HG03571 (cell line): ENCODE data around the gene SIM1.

Experiments
- ATAC-seq: cut with Tn5 transposase; IDR thresholded peaks from one replicate; pipeline ENCODE4 v1.9.1; 2021; ENCODE audit not compliant: unreplicated experiment

The SIM1 gene

GRCh38 chr6:100458841-100459591 is 5.7 kb downstream of the SIM1 start:
- no peak for ATAC-seq

DNA sequence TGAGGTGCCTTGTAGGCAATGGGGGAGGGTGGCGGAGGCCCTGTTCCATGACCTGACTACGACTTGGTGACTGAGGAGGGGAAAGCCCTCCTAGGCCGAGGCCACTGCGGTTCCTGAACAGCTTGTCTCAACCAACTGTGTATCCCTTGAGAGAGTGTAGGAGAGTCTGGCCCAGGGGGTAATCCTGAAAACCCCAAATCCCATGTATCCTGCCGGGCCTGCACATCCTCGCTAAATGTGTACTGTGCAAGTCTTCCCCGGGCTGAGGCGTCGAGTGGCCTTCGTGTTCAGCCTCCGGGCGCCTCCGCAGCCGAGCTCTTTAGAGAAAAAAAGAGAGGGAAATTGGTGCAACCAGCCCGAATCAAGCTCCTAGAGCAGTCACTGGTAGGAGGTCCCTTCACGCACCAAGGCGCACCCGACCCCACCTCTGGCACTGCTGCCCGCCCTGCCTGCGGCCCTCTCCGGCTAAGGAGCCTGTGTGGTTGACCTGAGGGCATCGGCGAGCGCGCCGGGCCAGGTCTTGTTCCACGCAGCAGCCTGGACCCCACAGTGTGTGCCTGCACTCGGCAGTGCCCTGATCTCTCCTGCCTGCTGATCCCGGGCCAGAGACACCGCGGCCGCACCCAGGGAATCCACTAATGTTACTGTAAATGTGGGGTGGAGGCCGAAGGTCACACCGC is 7.3 kb downstream of the SIM1 start:
- ATAC-seq: no peak

DNA sequence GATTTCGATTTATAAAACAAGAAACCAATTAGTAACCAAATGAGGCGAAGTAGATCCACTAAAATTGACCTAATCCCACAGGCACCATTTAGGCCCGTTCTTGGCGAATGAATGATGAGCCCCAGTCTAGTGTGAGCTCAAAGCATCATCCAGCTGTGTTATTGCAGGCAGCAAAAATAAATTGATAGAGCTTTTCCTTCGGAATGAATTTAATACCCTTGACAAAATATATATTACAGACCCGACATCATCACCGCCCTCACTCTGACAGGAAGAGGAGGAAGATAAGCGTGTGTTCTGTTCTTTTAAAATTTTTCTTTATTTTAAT is 7.8 kb downstream of the SIM1 start:
- no peak for ATAC-seq

DNA sequence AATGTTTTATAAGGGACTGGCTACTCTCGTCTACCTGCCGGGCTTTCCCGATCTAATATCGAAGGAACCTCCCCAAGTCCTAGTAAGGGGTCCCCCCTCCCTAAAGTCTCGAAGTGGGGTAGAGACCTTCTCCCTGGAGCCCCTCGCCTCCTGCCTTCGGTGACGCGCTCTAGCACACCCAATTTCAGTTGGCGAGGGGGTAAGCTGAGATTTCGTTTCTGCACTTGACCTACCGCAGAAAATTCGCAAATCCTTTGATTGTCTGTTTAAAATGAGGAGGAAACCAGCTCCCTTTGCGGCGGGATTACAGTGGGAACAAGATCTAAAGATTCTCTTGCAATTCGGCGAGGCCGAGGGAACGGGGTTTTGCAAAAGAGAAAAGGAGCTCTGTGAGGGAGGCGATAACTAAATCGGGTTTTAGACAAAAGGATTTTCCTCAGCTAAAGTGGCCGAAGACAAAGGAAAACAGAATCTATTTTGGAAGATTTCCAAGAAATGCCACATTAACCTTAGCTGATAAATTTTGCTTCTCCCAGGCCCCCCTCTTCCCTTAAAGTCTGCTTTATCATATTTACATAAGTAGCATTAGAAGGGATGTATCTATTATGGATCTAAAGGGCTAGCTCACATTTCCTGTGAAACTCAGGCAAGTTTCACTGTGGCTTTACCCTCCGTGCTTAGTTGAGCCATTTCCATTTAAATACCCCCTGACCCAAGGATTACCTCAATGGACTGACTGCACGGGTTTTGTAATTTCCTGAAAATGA is 8.4 kb downstream of the SIM1 start:
- no peak for ATAC-seq

DNA sequence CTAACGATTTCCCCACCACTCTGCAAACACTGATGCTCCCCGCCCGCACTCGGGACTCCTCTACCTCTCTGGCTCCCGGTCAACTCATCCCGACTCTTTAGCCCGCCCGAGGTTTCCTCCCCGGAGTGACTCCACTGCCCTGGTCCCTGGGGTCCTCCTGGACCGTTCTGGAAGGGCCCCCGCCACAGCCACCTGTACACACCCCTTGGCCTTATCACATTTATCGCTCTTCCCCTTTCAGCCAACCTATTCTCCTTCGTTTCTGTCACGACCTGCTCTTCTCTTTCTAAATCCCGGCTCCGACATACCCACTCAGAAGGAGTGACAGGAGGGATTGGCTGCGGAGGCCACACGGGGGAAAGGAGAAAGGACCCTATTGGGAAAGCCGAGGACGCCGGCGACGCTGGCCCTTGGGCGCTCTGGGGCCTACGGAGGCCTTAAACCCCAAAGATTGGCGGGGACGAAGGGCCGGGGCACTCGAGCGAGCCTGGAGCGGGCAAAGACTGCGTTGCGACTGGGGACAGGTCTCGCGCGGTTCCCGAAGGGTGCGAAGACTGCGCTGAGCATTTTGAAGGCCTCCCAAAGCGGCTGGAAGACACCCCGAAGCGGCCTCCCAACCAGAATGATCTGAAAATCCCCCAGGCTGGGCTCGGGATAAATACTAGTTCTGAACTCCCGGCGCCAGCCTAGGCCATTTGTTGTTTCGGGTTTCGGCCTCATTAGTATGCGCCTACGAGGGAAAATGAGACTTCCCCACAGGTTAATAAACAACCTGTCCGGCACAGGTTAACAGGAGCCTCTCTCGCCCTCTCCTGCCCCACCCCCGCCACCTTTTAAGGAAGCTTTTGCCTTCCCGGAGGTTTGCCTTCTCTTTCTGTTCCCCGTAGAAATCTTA is 9.2 kb downstream of the SIM1 start:
- ATAC-seq: no peak

DNA sequence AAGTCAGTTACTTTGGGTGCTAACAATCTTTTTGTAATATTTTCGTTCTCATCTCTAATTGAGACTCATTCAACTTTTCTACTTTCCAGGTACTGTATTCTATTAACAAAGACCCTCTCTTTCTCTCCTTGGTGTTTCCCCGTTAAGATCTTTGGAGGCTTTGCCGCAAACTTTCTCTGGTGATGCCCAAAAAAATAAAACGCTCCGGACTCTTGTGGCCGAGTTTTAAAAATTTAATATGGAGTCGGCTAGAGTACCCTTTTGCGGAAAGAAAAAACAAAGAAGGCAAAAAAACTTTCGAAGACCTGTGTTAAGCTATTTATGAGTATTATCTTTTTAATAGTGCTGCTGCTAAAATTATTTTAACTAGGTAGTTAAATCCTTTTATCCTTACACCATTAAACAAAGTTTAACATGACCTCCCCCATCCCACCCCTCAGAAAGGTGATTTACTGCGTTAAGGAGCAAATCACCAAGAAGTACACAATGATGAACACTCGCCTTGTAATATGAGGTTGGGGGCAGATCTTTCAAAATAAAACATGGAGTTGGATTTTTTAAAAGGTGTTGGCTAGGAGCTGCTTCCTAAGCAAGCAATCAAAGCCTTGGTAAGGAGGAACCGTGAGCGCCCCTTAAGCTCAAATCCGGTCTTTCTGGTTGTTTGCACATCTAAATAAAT is 10.0 kb downstream of the SIM1 start:
- ATAC-seq: no peak

DNA sequence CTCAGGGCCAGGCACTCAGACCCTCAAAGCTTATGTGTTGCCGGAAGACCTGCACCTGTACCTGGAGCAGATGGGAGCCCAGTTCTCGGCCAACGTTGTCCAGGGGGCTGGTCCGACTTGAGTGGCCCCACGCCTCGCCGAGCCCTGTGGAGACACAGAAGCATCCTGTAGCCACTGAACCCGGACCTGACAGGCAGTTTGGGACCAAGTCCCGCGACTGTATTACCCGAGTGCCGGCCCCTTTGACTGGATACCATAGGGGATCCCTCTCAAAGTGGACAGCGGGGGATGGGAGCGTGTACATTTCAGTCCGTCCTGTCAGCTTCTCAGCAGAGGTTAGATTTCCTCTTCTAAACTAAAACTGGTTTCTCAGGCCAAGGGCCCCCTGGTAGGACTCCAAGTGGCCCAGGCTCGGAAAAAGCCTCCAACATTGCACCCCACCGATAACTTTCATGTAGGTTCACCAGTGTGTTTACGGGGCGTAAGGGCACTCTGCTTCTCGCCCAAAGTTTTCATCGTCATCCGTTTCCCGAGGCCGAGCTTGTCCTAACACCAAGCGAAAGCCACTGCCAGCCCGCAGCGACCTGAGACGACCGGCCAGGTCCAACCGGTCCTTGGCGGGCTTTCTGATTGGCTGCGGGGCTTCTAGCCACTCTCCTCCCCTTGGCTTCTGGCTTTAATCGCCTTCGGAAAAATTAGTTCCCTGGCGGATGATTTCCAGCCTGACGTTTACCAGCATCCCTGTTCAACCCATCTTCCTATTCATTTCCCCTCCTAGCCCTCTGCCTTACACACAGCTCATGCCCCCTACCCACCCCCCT is 10.8 kb downstream of the SIM1 start:
- ATAC-seq: no peak

DNA sequence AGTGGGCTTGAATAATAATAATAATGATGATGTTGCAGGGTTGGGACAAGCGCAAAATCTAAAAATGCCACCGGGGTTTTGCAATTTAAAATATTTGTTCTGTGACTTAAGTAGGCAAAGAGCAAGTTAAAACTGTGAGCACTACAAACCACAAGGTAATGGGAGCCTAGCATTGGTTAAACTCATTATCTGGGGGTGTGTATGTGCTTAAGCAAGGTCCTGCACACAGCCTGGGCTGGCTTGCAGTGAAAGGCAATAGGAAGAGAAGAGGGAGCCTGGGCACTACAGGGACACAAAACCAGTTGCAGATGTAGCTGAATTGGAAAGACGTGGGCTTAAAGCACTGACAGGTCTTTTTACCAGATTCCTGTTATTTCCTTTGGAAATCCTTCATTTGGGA is 11.7 kb downstream of the SIM1 start:
- no peak for ATAC-seq

GRCh38 chr6:100451577-100451976 is 13.1 kb downstream of the SIM1 start:
- ATAC-seq: no peak

GRCh38 chr6:100449239-100449691 is 15.5 kb downstream of the SIM1 start:
- no peak for ATAC-seq

DNA sequence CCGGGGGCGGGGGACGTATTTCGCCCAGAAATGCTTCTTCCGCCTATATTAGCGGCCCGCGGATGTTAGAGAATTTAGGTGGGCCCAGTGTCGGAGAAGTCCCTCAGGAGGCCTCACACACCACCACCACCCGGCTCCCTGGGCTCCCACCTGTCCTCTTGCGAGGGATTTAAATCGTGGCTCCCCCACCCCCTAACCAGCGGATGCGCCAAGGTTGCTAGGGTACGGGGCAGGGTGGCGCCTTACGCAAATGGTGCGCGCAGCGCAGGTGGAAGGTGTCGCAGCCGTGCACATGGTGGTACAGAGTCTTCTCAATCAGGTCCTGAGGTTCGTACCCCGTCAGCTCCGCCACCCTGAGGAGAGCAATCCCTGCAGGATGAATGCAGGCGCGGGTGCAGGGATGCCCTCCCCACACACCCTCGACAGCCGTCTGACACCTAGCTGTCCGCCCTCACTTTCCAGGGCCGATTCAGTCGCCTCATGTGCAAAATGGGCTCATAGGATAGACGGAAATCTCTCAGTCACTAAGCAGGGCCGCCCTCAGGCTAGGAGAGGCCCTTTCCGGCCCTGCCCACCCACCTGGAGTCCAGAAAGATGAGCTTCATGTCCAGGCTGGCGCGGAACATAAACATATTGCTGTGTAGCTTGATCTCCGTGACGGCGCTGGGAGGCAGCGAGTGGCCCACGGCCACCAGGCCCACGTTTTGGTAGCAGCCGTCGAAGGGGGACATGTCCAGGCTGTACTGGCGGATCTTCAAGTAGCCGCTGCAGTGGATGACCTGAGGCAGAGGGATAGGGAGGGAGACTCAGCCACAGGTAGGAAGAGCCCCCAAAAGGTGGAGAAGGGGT is 16.6 kb downstream of the SIM1 start:
- ATAC-seq: no peak

DNA sequence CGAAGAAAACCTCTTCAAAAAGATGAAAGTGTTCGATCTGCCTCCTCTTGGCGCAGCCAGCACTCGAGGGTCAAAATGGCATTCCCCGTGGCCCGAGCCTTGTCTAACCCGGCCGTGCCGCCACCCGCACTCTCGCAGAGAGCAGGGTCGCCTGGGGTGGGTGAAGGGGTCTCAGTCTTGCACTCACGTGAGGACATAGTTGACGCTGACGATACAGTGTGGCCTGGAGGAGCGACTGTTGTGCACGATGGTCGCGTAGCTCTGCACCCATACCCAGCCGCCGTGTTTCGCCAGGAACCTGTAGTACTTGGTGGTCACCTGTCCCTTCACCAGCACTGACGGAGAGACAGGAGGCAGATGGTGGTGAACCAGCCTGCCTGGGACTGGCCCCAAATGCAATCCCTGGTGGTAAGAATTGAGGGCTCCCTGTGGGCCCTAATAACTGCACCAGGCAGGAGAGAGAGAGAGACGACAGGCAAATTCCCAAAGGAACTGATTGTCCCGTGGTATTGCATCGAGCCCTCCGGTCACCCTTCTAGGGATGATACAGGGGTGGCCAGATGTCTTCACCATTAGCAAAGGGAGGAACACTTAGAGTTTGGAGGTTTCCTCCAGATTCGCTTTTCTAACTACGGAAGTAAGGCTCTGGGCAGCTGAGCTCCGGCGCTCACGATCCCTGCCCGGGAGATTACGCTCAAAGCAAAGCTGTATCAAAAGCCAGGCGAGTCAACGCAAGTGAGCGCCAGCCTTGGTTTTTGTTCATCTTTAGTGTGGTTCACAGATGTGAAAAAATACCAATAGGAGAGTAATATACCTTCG is 17.4 kb downstream of the SIM1 start:
- ATAC-seq: no peak

DNA sequence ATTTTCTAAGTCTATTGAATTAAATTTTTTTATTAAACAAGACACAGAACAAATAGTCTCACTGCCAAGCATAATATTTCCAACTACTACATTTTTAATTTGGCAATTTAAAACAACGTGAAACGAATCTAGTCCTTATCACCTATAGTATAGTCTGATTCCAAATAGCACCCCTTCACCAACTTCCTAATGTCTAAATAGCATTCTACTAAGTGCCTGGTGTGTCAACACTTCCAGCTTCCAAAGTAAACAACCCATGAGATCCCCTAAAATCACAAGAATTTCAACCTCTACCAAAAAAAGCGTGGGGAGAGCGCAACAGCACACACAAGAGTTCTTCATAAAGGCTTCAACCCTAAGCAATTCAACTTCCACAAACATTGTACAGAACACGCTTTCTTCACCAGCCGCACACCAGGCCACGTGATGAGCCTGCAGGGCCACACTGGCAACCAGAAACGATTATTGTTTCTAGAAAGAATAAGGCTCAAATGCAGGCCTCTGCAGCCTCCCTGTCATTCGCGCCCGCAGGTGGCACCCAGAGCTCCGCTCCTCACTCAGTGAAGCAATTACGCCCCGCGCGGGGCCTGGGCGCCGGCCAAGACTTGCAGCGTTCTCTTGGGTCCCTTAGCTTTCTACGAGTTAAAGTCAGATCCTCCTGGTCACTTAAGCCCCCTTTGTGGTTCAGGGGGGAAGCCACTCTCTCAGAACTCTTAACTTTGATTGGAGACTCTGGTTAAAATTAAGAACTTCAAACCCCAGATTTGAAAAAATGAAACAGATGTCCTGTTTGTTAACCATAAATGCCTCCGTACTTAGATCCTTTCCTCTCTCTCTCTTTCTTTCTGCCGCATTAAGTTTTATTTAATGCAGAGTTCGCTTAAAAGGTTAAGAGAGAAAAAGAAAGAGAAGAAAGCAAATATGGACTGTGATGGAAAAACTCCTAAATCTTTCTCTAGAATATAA is 18.3 kb downstream of the SIM1 start:
- ATAC-seq: no peak

DNA sequence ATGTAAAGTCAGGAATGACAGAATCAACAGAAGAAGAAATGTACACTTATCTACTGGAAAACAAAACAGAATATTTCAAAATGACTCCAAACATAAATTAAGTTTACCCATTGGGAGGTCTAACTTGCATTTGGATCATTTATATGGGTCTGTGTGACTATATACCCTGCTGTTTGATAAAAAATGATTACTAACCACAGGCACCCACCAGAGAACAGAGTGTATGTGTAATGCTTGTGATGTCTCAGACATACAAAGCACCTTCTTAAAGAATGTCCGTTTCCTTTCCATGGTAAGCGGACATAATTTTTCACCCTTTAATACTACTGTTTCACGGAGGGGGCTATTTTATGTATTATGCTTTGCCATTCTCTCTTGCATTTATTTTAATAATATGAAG is 19.2 kb downstream of the SIM1 start:
- ATAC-seq: no peak

- no peak for ATAC-seq
Measured at GRCh38 chr6:100440935-100441334, 23.8 kb downstream of the SIM1 start.

DNA sequence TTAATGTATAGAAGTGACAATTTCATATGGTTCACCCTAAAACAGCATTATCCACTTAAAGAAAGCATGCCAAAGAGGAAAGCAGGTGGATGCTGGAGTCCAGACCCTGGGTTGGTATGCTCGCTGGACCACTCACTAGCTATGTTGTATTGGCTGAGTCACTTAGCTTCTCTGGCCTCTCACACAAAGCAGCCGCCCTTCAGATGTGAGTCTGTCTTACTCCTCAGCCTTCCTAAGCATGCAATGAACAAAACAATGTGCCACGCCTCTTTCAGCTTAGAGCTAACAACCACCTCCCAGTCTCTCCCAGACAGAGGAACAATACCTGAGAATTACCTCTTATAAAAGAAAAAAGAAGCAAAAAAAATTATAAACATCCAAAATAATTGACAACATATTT is 29.4 kb downstream of the SIM1 start:
- ATAC-seq: no peak
